Fibroblast of mammary gland (primary cell): Measurements from ENCODE around the gene B4GALT3.

Experiments used
- DNase-seq: peaks from one replicate; pipeline ENCODE4 v3.0.0-alpha.2; 2010; ENCODE audit warnings: low read depth
- H3K4me3 ChIP-seq: 2 replicates; pipeline ENCODE4 v1.5.1; 2011; ENCODE audit warnings: low read depth, mild to moderate bottlenecking, low read length, moderate library complexity; ENCODE audit not compliant: control insufficient read depth
- TF ChIP-seq, protein P1 (sequence below): conservative IDR thresholded peaks from 2 replicates; pipeline ENCODE4 v1.5.1; 2011; ENCODE audit warnings: low read depth, low read length, inconsistent platforms; ENCODE audit not compliant: control insufficient read depth, insufficient read depth

The B4GALT3 gene

GRCh38 chr1:161158316-161159010 lies 18.8 kb downstream of the B4GALT3 start:
- no peak overlapping the region for H3K4me3 ChIP-seq
- DNase-seq, result no peak

GRCh38 chr1:161157867-161158266 lies 19.4 kb downstream of the B4GALT3 start:
- DNase-seq, result no peak
- H3K4me3 ChIP-seq, result no peak overlapping the region
- TF ChIP-seq, protein P1, sequence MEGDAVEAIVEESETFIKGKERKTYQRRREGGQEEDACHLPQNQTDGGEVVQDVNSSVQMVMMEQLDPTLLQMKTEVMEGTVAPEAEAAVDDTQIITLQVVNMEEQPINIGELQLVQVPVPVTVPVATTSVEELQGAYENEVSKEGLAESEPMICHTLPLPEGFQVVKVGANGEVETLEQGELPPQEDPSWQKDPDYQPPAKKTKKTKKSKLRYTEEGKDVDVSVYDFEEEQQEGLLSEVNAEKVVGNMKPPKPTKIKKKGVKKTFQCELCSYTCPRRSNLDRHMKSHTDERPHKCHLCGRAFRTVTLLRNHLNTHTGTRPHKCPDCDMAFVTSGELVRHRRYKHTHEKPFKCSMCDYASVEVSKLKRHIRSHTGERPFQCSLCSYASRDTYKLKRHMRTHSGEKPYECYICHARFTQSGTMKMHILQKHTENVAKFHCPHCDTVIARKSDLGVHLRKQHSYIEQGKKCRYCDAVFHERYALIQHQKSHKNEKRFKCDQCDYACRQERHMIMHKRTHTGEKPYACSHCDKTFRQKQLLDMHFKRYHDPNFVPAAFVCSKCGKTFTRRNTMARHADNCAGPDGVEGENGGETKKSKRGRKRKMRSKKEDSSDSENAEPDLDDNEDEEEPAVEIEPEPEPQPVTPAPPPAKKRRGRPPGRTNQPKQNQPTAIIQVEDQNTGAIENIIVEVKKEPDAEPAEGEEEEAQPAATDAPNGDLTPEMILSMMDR, result no peak

More at GRCh38 chr1:161158316-161159010, 18.8 kb downstream of the B4GALT3 start:
- TF ChIP-seq, protein P1, result no peak

GRCh38 chr1:161153682-161154337 lies 23.5 kb downstream of the B4GALT3 start, which contains the start of gene UFC1:
UFC1 (plus strand) TSS chr1:161153978; CDS start chr1:161153998, 20 bp downstream.
- H3K4me3 ChIP-seq, result peak within 1 kb of the TSS; percentile 99
- TF ChIP-seq, protein P1, result no peak
- peak; percentile 90 for DNase-seq

GRCh38 chr1:161153176-161153575 lies 24.1 kb downstream of the B4GALT3 start:
- TF ChIP-seq, protein P1, result no peak
- no peak for DNase-seq
- peak overlapping the region; percentile 99 for H3K4me3 ChIP-seq

GRCh38 chr1:161145832-161146231 lies 31.5 kb downstream of the B4GALT3 start:
- no peak overlapping the region for H3K4me3 ChIP-seq
- DNase-seq, result no peak
- TF ChIP-seq, protein P1, result no peak

GRCh38 chr1:161140755-161141400 lies 36.4 kb downstream of the B4GALT3 start:
- H3K4me3 ChIP-seq, result no peak overlapping the region
- DNase-seq, result no peak
- TF ChIP-seq, protein P1, result no peak
